Stimulated activated CD4-positive, alpha-beta T cell treated with anti-CD3 and anti-CD28 coated beads, Interleukin-1b, Interleukin-23, amount 100 ng/mL, for 1 hour (primary cell): ENCODE data around the gene COLGALT1.

ENCODE experiments used
- DNase-seq, 2 donors: peaks; one replicate each; pipeline ENCODE4 v3.0.0-alpha.2; 2020; ENCODE audit warnings: low read depth in 2 of 2

The COLGALT1 gene

GRCh38 chr19:17623224-17623935 lies 67.9 kb downstream of the COLGALT1 start:
- DNase-seq = no peak

GRCh38 chr19:17624314-17624991 lies 69.0 kb downstream of the COLGALT1 start:
- no peak for DNase-seq

GRCh38 chr19:17625043-17625442 lies 69.6 kb downstream of the COLGALT1 start:
- no peak for DNase-seq

GRCh38 chr19:17625980-17626379 lies 70.5 kb downstream of the COLGALT1 start:
- no peak for DNase-seq

- DNase-seq = no peak
Measured at GRCh38 chr19:17626456-17627015, 71.1 kb downstream of the COLGALT1 start.

GRCh38 chr19:17627161-17627560 lies 71.7 kb downstream of the COLGALT1 start:
- no peak for DNase-seq

- no peak for DNase-seq
Measured at GRCh38 chr19:17627921-17628320, 72.5 kb downstream of the COLGALT1 start.

- no peak for DNase-seq
Measured at GRCh38 chr19:17629760-17630159, 74.3 kb downstream of the COLGALT1 start.

- no peak for DNase-seq
Measured at GRCh38 chr19:17632577-17632976, 77.1 kb downstream of the COLGALT1 start.
